A549 (cell line): ENCODE data around the gene COQ9. TPM values are rescaled to one million over a fixed set of nuclear protein-coding genes. Genes with fewer than 3 reads are reported as not detected.

Source experiments
- ATAC-seq, 2 experiments: fragments of 200-7000 bp in 1 of 2; fragments of >200 bp in 1 of 2; cut with Nextera tagmentation in 1 of 2; cut with Tn5 transposase in 1 of 2; 3 replicates each; pipeline versions ENCODE4 v1.8.0 to v1.9.1; 2018 to 2020; ENCODE audit warnings: mild to moderate bottlenecking in 1 of 2, moderate library complexity in 1 of 2
- CTCF ChIA-PET: fragments of 300-600 bp; sonication (Branson Sonifier 250); formaldehyde crosslinking; extraction: SDS; loops from one replicate; lab custom pipeline; 2021; ENCODE audit warnings: antibody characterized with exemption, inconsistent platforms; lab: Yijun Ruan, JAX
- POLR2A ChIA-PET: fragments of 350-600 bp; formaldehyde crosslinking; extraction: SDS; loops from one replicate; lab custom pipeline; 2021; ENCODE audit warnings: antibody characterized with exemption, inconsistent platforms; lab: Yijun Ruan, JAX
- DNase-seq, 2 experiments: peaks; one replicate each; pipeline versions ENCODE4 v3.0.0 to v3.0.0-alpha.2; 2011 to 2016; ENCODE audit warnings: low read depth in 1 of 2, low spot score in 1 of 2
- FAIRE-seq: peaks from 2 replicates; lab custom pipeline; 2011; peaks lifted over from hg19 to GRCh38; lab: Jason Lieb, UNC
- H3K27ac ChIP-seq, 2 experiments: fragments of >200 bp; sonication (Bioruptor Twin); formaldehyde crosslinking; 3 replicates each; pipeline ENCODE4 v1.5.1; 2016 to 2017
- H3K4me1 ChIP-seq: fragments of >200 bp; sonication (Bioruptor Twin); formaldehyde crosslinking; 3 replicates; pipeline ENCODE4 v1.6.1; 2016
- H3K4me2 ChIP-seq: fragments of >200 bp; sonication (Bioruptor Twin); formaldehyde crosslinking; 3 replicates; pipeline ENCODE4 v1.6.1; 2016
- H3K4me3 ChIP-seq: fragments of >200 bp; sonication (Bioruptor Twin); formaldehyde crosslinking; 3 replicates; pipeline ENCODE4 v1.5.1; 2016
- H3K9me3 ChIP-seq: fragments of >200 bp; sonication (Bioruptor Twin); formaldehyde crosslinking; 3 replicates; pipeline ENCODE4 v1.6.1; 2016
- ATOH8 ChIP-seq: fragments of 250-450 bp; sonication (Bioruptor Pico); IDR thresholded peaks from 2 replicates; pipeline ENCODE4 v1.5.0; 2020; ENCODE audit warnings: low read depth, mild to moderate bottlenecking, moderate library complexity
- BCL3 ChIP-seq: fragments of >200 bp; sonication (Bioruptor Twin); formaldehyde crosslinking; IDR thresholded peaks from 3 replicates; pipeline ENCODE4 v1.6.1; 2016
- CBX8 ChIP-seq: fragments of 200-600 bp; sonication (generic); IDR thresholded peaks from 2 replicates; pipeline ENCODE4 v1.6.1; 2016
- CEBPB ChIP-seq, 2 experiments: fragments of >200 bp in 1 of 2; sonication (Bioruptor Twin) in 1 of 2; formaldehyde crosslinking in 1 of 2; IDR thresholded peaks; 2 replicates each; pipeline ENCODE4 v1.6.1; 2012 to 2016
- CTCF ChIP-seq: fragments of >200 bp; sonication (Bioruptor Twin); formaldehyde crosslinking; IDR thresholded peaks from 3 replicates; pipeline ENCODE4 v1.5.1; 2016
- EHF ChIP-seq: fragments of 250-450 bp; sonication (Bioruptor Pico); IDR thresholded peaks from 2 replicates; pipeline ENCODE4 v1.5.0; 2020; ENCODE audit warnings: mild to moderate bottlenecking
- EHMT2 ChIP-seq: fragments of 200-600 bp; sonication (generic); IDR thresholded peaks from 2 replicates; pipeline ENCODE4 v1.6.1; 2016; ENCODE audit warnings: antibody characterized with exemption, low read depth, mild to moderate bottlenecking, moderate library complexity
- FOSL2 ChIP-seq, 2 experiments: fragments of 450-650 bp in 1 of 2; fragments of >200 bp in 1 of 2; sonication (Bioruptor Twin) in 1 of 2; formaldehyde crosslinking; IDR thresholded peaks; 2 replicates each; pipeline versions ENCODE4 v1.5.0 to v1.6.1; 2016 to 2020; ENCODE audit warnings: mild to moderate bottlenecking in 1 of 2, moderate library complexity in 1 of 2
- FOXS1 ChIP-seq: fragments of 250-450 bp; sonication (Bioruptor Pico); IDR thresholded peaks from 2 replicates; pipeline ENCODE4 v1.5.0; 2020; ENCODE audit warnings: mild to moderate bottlenecking, moderate library complexity
- HES2 ChIP-seq: fragments of >200 bp; sonication (Bioruptor Twin); formaldehyde crosslinking; IDR thresholded peaks from 2 replicates; pipeline ENCODE4 v1.6.1; 2016
- HOXA7 ChIP-seq: fragments of 250-450 bp; sonication (Bioruptor Pico); IDR thresholded peaks from 2 replicates; pipeline ENCODE4 v1.5.0; 2020; ENCODE audit warnings: mild to moderate bottlenecking, moderate library complexity
- JUN ChIP-seq, 2 experiments: fragments of >200 bp; sonication (Bioruptor Twin); formaldehyde crosslinking; IDR thresholded peaks; 2 replicates in 1 of 2; 3 replicates in 1 of 2; pipeline ENCODE4 v1.6.1; 2016 to 2017
- JUNB ChIP-seq: fragments of >200 bp; sonication (Bioruptor Twin); formaldehyde crosslinking; IDR thresholded peaks from 2 replicates; pipeline ENCODE4 v1.6.1; 2016
- KDM5A ChIP-seq: fragments of 200-600 bp; sonication (generic); IDR thresholded peaks from 2 replicates; pipeline ENCODE4 v1.6.1; 2016; ENCODE audit warnings: antibody characterized with exemption, mild to moderate bottlenecking
- MYC ChIP-seq: IDR thresholded peaks from 2 replicates; pipeline ENCODE4 v1.6.1; 2012; ENCODE audit warnings: mild to moderate bottlenecking, inconsistent platforms, low read length, improper control_type of control experiment, borderline replicate concordance
- NFE2L2 ChIP-seq: fragments of 150-350 bp; conservative IDR thresholded peaks from 2 replicates; pipeline ENCODE4 v1.6.1; 2014; ENCODE audit warnings: low read length
- NR3C1 ChIP-seq: fragments of >200 bp; sonication (Bioruptor Twin); formaldehyde crosslinking; IDR thresholded peaks from 3 replicates; pipeline ENCODE4 v1.6.1; 2017
- PHF8 ChIP-seq: fragments of 200-600 bp; sonication (generic); IDR thresholded peaks from 2 replicates; pipeline ENCODE4 v1.6.1; 2016; ENCODE audit warnings: low read depth, mild to moderate bottlenecking, antibody characterized with exemption, moderate library complexity, borderline replicate concordance
- POLR2AphosphoS2 ChIP-seq: conservative IDR thresholded peaks from 2 replicates; pipeline ENCODE4 v1.6.1; 2012; ENCODE audit warnings: low read length, improper control_type of control experiment, inconsistent platforms
- RAD21 ChIP-seq, 2 experiments: fragments of >200 bp in 1 of 2; sonication (Bioruptor Twin) in 1 of 2; formaldehyde crosslinking in 1 of 2; IDR thresholded peaks in 1 of 2; conservative IDR thresholded peaks in 1 of 2; 2 replicates in 1 of 2; 3 replicates in 1 of 2; pipeline ENCODE4 v1.6.1; 2012 to 2018; ENCODE audit warnings: inconsistent platforms in 1 of 2
- RARB ChIP-seq: fragments of 250-450 bp; sonication (Bioruptor Pico); IDR thresholded peaks from 2 replicates; pipeline ENCODE4 v1.8.0; 2021; ENCODE audit warnings: mild to moderate bottlenecking, moderate library complexity
- RNF2 ChIP-seq: fragments of 200-600 bp; sonication (generic); IDR thresholded peaks from 2 replicates; pipeline ENCODE4 v1.6.1; 2016; ENCODE audit warnings: low read depth, mild to moderate bottlenecking, antibody characterized with exemption, moderate library complexity, borderline replicate concordance
- SREBF2 ChIP-seq: fragments of 450-650 bp; IDR thresholded peaks from 2 replicates; pipeline ENCODE4 v1.6.1; 2014; ENCODE audit warnings: mild to moderate bottlenecking, moderate library complexity
- TP53 ChIP-seq: fragments of 250-450 bp; sonication (Bioruptor Pico); IDR thresholded peaks from 2 replicates; pipeline ENCODE4 v1.5.0; 2021; ENCODE audit warnings: mild to moderate bottlenecking, moderate library complexity
- USF2 ChIP-seq: fragments of 450-650 bp; IDR thresholded peaks from 2 replicates; pipeline ENCODE4 v1.6.1; 2014; ENCODE audit warnings: antibody characterized with exemption
- ZFP36 ChIP-seq: fragments of 450-650 bp; IDR thresholded peaks from 2 replicates; pipeline ENCODE4 v1.6.1; 2014; ENCODE audit warnings: borderline replicate concordance; ENCODE audit not compliant: partially characterized antibody
- WGBS: methylation state at CpG from one replicate; pipeline ENCODE4 v1.1.6; 2017; ENCODE audit errors: missing lambda C conversion rate; 5-methylcytosine and 5-hydroxymethylcytosine counted together
- polyA plus RNA-seq, 4 experiments: library from polyadenylated mRNA; depleted of rRNA in 3 of 4; stranded (reverse); fragments of >200 nt; fragmentation: RNase III in 1 of 4; extraction: RNeasy Plus Mini Kit Qiagen cat#74134 plus additional on column Dnase treatment in 1 of 4; gene quantifications; 2 replicates in 3 of 4; 3 replicates in 1 of 4; pipeline ENCODE4 v1.2.3, GENCODE V29; 2011 to 2017
- TF ChIP-seq, protein P1 (sequence below): fragments of 250-450 bp; sonication (Bioruptor Pico); IDR thresholded peaks from 2 replicates; pipeline ENCODE4 v1.5.0; 2021; ENCODE audit warnings: mild to moderate bottlenecking, moderate library complexity, borderline replicate concordance
- TF ChIP-seq, protein P2 (sequence below): IDR thresholded peaks from 2 replicates; pipeline ENCODE4 v1.6.1; 2012; ENCODE audit warnings: low read depth, borderline replicate concordance

Gene COQ9
- polyA plus RNA-seq, 2 of the 4 experiments (the other 2 are of a cell fraction), result 47.2 to 109 TPM

DNA sequence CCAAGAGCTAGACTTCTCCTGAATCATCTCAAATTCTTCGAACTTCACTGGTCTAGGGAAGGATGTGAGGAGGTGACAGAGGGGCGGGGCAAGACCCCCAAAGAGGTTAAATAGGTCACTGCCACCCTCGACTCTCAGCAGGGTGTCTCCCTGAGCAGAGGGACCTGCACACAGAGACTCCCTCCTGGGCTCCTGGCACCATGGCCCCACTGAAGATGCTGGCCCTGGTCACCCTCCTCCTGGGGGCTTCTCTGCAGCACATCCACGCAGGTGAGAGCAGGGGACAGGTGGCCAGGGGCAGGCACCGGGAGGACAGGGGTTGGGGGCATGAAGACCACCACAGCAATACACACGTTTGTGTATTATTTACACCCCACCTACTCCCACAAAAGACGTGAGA is 33.5 kb upstream of the COQ9 start:
- no peak for DNase-seq
- no peak for ATAC-seq
- no peak for FAIRE-seq
- POLR2A ChIA-PET, result no interaction called here
- no peak overlapping the region for H3K27ac ChIP-seq
- peaks cover 16% of the 10 kb centered on the region for H3K4me1 ChIP-seq
- CTCF ChIA-PET, result interaction anchor here (1.2 to 16.7 kb wide), 7 partner anchors 9 to 108 kb away, joined by 3 to 709 read pairs (median 3); partner anchors contain the start of gene CCL17
- 32% methylated on average over 7 of the region's 7 CpGs for WGBS
- H3K9me3 ChIP-seq, result no peaks in the 10 kb centered on the region
- H3K4me2 ChIP-seq, result no peak overlapping the region
- TF ChIP-seq BCL3 (no peak), USF2 (no peak), EHF (CRISPR knock-in tag) (no peak), FOSL2 (IDR thresholded peaks at IDR 0.05) (no peak), FOSL2 (CRISPR knock-in tag; IDR thresholded peaks at IDR 0.05) (no peak), HOXA7 (CRISPR knock-in tag) (no peak), JUN (IDR thresholded peaks at IDR 0.05) (no peak), HES2 (no peak), NR3C1 (no peak), JUNB (no peak), SREBF2 (no peak), RNF2 (no peak), EHMT2 (no peak), CBX8 (no peak), TP53 (CRISPR knock-in tag) (no peak), PHF8 (no peak), CTCF (no peak), ATOH8 (no peak), MYC (no peak)
- TF ChIP-seq, protein P1, sequence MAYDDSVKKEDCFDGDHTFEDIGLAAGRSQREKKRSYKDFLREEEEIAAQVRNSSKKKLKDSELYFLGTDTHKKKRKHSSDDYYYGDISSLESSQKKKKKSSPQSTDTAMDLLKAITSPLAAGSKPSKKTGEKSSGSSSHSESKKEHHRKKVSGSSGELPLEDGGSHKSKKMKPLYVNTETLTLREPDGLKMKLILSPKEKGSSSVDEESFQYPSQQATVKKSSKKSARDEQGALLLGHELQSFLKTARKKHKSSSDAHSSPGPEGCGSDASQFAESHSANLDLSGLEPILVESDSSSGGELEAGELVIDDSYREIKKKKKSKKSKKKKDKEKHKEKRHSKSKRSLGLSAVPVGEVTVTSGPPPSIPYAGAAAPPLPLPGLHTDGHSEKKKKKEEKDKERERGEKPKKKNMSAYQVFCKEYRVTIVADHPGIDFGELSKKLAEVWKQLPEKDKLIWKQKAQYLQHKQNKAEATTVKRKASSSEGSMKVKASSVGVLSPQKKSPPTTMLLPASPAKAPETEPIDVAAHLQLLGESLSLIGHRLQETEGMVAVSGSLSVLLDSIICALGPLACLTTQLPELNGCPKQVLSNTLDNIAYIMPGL (CRISPR knock-in tag), result no peak
- no peak overlapping the region for H3K4me3 ChIP-seq

- peak overlapping the region; percentile 75 to 92; a peak in 5 of 6 replicates for H3K27ac ChIP-seq
- no peaks in the 10 kb centered on the region for H3K9me3 ChIP-seq
- FAIRE-seq (no peak), ATAC-seq (peak in 1 of 2 experiments; percentile 3; a peak in 1 of 6 replicates), DNase-seq (no peak)
- H3K4me3 ChIP-seq, result no peak overlapping the region
- H3K4me1 ChIP-seq, result peaks cover 25% of the 10 kb centered on the region
- no peak for TF ChIP-seq NFE2L2
- no peak for TF ChIP-seq KDM5A
- TF ChIP-seq RAD21 (conservative IDR thresholded peaks at IDR 0.05 in 1 of 2, IDR thresholded peaks at IDR 0.05 in 1 of 2), result no peak
- TF ChIP-seq POLR2AphosphoS2, result no peak
- no peak for TF ChIP-seq JUN (IDR thresholded peaks at IDR 0.05)
- no peak for TF ChIP-seq RNF2
- TF ChIP-seq, protein P2, sequence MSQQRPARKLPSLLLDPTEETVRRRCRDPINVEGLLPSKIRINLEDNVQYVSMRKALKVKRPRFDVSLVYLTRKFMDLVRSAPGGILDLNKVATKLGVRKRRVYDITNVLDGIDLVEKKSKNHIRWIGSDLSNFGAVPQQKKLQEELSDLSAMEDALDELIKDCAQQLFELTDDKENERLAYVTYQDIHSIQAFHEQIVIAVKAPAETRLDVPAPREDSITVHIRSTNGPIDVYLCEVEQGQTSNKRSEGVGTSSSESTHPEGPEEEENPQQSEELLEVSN, result no peak
- no peak for TF ChIP-seq RARB (CRISPR knock-in tag)
- TF ChIP-seq ZFP36, result no peak
- no peak for TF ChIP-seq FOXS1 (CRISPR knock-in tag)
- no peak for TF ChIP-seq CEBPB (IDR thresholded peaks at IDR 0.05)
- POLR2A ChIA-PET, result interaction anchor here (0.8 kb wide), 1 partner anchor 15 kb away, joined by 3 read pairs; no protein-coding TSS in a partner anchor
- H3K4me2 ChIP-seq, result no peak overlapping the region
- CTCF ChIA-PET, result interaction anchor here (0.8 to 16.7 kb wide), 35 partner anchors 10 to 332 kb away, joined by 3 to 709 read pairs (median 8); partner anchors contain the start of genes ARL2BP, CCL17, CX3CL1 and DOK4
- WGBS, result 95% methylated on average over 14 of the region's 16 CpGs
These were observed 31.2 kb upstream of the COQ9 start for GRCh38 chr16:57416084-57416483.
